ENCODE results near the gene SRSF1. TPM values are rescaled to one million over a fixed set of nuclear protein-coding genes. Genes with fewer than 3 reads are reported as not detected.

The SRSF1 gene
- total RNA-seq, 4 donors from 2014 or later = 122 to 174 (median 143) TPM

GRCh38 chr17:58010067-58010799 lies 3.2 kb upstream of the SRSF1 start:
- Histone ChIP-seq H3K9me3 (no peaks in the 10 kb centered on the region), H3K4me3 (no peak overlapping the region), H3K27me3 (no peaks in the 10 kb centered on the region), H3K27ac (no peak overlapping the region), H3K4me1 (peaks cover 3 to 18% (median 16%) of the 10 kb centered on the region in 4 donors), H3K36me3 (peaks cover 0 to 3% (median under 1%) of the 10 kb centered on the region in 4 donors)
- in situ Hi-C loops (cut with MboI; ENCODE audit: low pct_ligation_motif_present in 1 of 4, low pct_unique_long_range_greater_than_20kb in 1 of 4, low sequenced_read_pairs in 3 of 4) = loop anchor here in 2 of 4 donors (10.0 kb wide), 2 partner anchors 65 to 105 kb away; no protein-coding TSS in a partner anchor
- TF ChIP-seq POLR2A (IDR thresholded peaks at IDR 0.05) = no peak
- TF ChIP-seq POLR2AphosphoS5 (IDR thresholded peaks at IDR 0.05) = no peak
- TF ChIP-seq EP300 (IDR thresholded peaks at IDR 0.05; ENCODE audit: low read depth) = no peak
- no peak for TF ChIP-seq CTCF (IDR thresholded peaks at IDR 0.05)
- DNase-seq = no peak
- intact Hi-C loops (cut with DNase I; ENCODE audit: low total_unique reads) = no loop called here
- 94 to 100% methylated on average over 3 to 10 of the region's 10 CpGs for WGBS, 2 donors (ENCODE audit: low coverage in 1 of 2)

GRCh38 chr17:58007781-58008706 lies 998 bp upstream of the SRSF1 start:
- H3K36me3 ChIP-seq = peaks cover 0 to 25% (median 11%) of the 10 kb centered on the region in 4 donors
- H3K4me3 ChIP-seq = peak overlapping the region; percentile 25 to 82 (median 68)
- H3K27me3 ChIP-seq = no peaks in the 10 kb centered on the region
- peaks cover 18 to 40% (median 33%) of the 10 kb centered on the region in 4 donors for H3K4me1 ChIP-seq
- 30 to 34% methylated on average over 23 to 47 of the region's 47 CpGs for WGBS, 2 donors (ENCODE audit: low coverage in 1 of 2)
- TF ChIP-seq CTCF (IDR thresholded peaks at IDR 0.05) (no peak), POLR2AphosphoS5 (IDR thresholded peaks at IDR 0.05) (no peak), POLR2A (IDR thresholded peaks at IDR 0.05) (no peak), EP300 (IDR thresholded peaks at IDR 0.05; ENCODE audit: low read depth) (no peak)
- peak overlapping the region; percentile 96 to 98 (median 96) for H3K27ac ChIP-seq
- no peaks in the 10 kb centered on the region for H3K9me3 ChIP-seq
- in situ Hi-C loops (cut with MboI; ENCODE audit: low pct_ligation_motif_present in 1 of 4, low pct_unique_long_range_greater_than_20kb in 1 of 4, low sequenced_read_pairs in 3 of 4) = no loop called here
- intact Hi-C loops (cut with DNase I; ENCODE audit: low total_unique reads) = loop anchor here (5.0 to 10.0 kb wide), 2 partner anchors 74 to 107 kb away; partner anchors contain the start of gene DYNLL2
- DNase-seq = no peak

- in situ Hi-C loops (cut with MboI; ENCODE audit: low pct_ligation_motif_present in 1 of 4, low pct_unique_long_range_greater_than_20kb in 1 of 4, low sequenced_read_pairs in 3 of 4) = no loop called here
- WGBS, 2 donors (ENCODE audit: low coverage in 1 of 2) = 0% methylated on average over 15 of the region's 20 CpGs; no CpG with 5 or more reads in 1 of the 2 donors
- Histone ChIP-seq H3K36me3 (peaks cover 0 to 30% (median 13%) of the 10 kb centered on the region in 4 donors), H3K27ac (peak overlapping the region; percentile 96 to 98 (median 96)), H3K4me1 (peaks cover 18 to 53% (median 38%) of the 10 kb centered on the region in 4 donors), H3K9me3 (no peaks in the 10 kb centered on the region), H3K27me3 (no peaks in the 10 kb centered on the region), H3K4me3 (peak overlapping the region; percentile 63 to 82 (median 74))
- peak; percentile 77 for DNase-seq
- intact Hi-C loops (cut with DNase I; ENCODE audit: low total_unique reads) = loop anchor here (5.0 to 10.0 kb wide), 2 partner anchors 76 to 108 kb away; partner anchors contain the start of gene DYNLL2
- TF ChIP-seq POLR2AphosphoS5 (IDR thresholded peaks at IDR 0.05) (no peak), CTCF (IDR thresholded peaks at IDR 0.05) (no peak), POLR2A (IDR thresholded peaks at IDR 0.05) (no peak), EP300 (IDR thresholded peaks at IDR 0.05; ENCODE audit: low read depth) (no peak)
These were observed 504 bp downstream of the SRSF1 start for GRCh38 chr17:58006560-58006923.

Data from transverse colon (tissue), 4 donors.